HG03378 (cell line): ENCODE measurements around the gene JAZF1.

ENCODE experiments used
- ATAC-seq: cut with Tn5 transposase; IDR thresholded peaks from one replicate; pipeline ENCODE4 v1.9.1; 2021; ENCODE audit warnings: mild to moderate bottlenecking, moderate library complexity; ENCODE audit not compliant: unreplicated experiment

Gene JAZF1

GRCh38 chr7:27804139-27804538 is 376.5 kb downstream of the JAZF1 start:
- no peak for ATAC-seq

GRCh38 chr7:27802999-27803398 is 377.6 kb downstream of the JAZF1 start:
- no peak for ATAC-seq

GRCh38 chr7:27799212-27799611 is 381.4 kb downstream of the JAZF1 start:
- no peak for ATAC-seq

GRCh38 chr7:27795977-27796376 is 384.6 kb downstream of the JAZF1 start:
- no peak for ATAC-seq

DNA sequence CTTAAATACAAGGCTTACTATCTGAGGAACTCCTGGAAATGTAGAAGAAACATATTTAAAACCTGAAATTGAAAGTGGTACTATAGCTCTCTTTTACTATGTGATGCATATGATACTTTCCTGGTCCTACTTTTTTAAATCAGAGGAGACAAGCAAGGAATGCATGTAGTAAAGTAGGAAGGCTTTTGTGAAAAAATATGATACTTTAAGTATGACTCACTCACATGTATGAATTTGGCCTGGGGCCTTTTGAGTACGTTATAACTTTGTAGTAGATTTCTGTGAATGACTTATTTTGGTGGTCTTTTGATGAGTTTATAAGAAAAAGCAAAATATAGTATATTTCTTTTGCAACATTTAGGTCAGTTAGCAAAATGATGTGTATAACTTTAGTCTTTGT is 386.8 kb downstream of the JAZF1 start:
- ATAC-seq, result no peak

DNA sequence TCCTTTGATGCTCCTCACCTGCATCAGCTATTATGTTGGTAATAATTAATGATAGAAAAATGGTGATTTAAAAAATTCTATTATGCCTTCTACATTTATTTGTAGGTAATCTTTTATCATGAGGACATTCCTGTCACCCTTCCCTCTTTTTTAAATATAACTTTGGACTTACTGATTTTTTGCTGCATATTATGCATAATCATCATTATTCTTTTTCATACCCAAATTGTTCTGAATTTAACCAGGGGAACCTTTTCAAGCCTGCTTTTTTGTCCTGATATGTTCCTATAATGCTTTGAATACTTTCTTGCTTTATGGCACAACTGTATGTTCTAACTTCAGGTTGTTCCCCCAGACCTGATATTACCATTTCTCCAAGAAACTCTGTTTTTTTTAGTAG is 392.2 kb downstream of the JAZF1 start:
- ATAC-seq, result no peak

GRCh38 chr7:27784399-27785053 is 396.1 kb downstream of the JAZF1 start:
- no peak for ATAC-seq

DNA sequence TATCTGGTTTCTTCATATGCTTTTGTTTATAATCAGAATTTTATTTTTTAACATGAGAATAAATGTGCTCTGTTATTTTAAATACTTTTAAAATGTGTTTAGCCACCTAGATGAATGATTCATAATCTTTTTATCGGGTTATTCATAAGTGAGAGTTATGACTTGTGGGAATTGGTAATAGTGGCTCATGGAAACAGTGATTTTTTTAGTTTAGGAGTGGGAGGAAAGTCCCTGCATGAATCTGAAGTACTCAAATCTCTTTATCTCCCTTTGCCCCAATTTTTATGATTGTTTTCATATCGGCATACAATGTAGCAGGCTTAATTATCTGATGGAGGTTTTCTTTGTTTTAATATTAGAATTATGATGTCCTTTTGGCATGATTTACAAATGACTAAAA is 397.7 kb downstream of the JAZF1 start:
- no peak for ATAC-seq

DNA sequence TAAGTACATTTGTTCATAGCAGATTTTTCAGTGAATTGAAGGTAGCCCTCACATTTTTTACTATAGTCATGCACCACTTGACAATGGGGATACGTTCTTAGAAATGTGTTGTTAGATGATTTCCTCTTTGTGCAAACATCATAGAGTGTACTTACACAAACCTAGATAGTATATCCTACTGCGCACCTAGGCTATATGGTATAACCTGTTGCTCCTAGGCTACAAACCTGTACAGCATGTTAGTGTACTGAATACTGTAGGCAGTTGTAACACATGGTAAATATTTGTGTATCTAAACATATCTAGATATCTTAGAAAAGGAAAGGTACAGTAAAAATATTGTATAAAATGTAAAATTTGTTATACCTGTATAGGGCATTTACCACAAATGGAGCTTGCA is 399.4 kb downstream of the JAZF1 start:
- ATAC-seq, result no peak
